Measurements from ENCODE around the gene TRIM7.

DNA sequence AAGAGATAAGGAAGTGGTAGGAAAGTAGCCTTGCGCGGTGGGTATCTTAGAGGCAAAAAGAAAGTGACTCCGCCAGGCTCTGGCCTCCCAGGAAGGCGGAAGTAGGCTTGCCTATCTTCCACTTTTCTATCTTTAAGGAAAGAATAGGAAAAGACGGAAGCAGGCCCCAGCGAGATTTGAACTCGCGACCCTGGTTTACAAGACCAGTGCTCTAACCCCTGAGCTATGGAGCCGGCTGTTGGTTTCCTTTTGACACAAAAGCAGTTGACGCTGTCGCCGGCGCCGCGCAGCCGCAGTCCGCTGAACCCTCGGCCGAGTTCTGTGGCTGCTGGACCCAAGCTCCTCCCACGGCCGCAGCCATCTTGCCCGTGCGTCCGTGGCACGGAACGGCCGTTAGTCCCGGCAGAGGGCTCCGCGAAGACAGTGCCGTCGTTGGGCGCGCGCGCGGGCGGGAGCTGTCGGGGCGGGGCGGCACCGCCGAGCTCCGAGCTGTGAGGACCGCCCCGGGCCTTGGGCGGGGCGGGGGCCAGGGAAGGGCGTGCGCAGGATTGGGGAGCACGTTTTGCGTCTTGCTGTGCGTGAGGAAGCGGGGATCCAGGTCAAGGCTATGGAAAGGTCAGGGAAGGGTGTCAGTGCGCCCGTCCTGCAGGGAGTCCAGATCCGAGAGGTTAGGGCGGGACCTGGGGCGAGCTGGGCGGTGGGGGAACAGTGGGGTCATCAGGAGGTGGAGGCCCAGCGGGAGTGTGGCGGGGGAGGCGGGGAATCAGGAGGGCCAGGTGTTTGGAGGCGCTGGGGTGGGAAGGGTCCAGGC is 13.3 kb downstream of the TRIM7 start:
- TF ChIP-seq, protein P1, sequence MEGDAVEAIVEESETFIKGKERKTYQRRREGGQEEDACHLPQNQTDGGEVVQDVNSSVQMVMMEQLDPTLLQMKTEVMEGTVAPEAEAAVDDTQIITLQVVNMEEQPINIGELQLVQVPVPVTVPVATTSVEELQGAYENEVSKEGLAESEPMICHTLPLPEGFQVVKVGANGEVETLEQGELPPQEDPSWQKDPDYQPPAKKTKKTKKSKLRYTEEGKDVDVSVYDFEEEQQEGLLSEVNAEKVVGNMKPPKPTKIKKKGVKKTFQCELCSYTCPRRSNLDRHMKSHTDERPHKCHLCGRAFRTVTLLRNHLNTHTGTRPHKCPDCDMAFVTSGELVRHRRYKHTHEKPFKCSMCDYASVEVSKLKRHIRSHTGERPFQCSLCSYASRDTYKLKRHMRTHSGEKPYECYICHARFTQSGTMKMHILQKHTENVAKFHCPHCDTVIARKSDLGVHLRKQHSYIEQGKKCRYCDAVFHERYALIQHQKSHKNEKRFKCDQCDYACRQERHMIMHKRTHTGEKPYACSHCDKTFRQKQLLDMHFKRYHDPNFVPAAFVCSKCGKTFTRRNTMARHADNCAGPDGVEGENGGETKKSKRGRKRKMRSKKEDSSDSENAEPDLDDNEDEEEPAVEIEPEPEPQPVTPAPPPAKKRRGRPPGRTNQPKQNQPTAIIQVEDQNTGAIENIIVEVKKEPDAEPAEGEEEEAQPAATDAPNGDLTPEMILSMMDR (conservative IDR thresholded peaks at IDR 0.05; ENCODE audit: low read depth, low read length): no peak
- peak; percentile 43; the same call in 1 of the 2 replicates for TF ChIP-seq POLR2A (IDR thresholded peaks at IDR 0.05; ENCODE audit: low read depth, low read length)

All from IMR-90 (cell line).